Erythroblast (primary cell): ENCODE results near the gene EDDM13.
"Not testable (repeated sequence)": the region's sequence is repeated elsewhere in the genome, so short reads cannot be mapped to it uniquely, and the experiment has no call there.

Experiments used
- DNase-seq, 2 experiments: peaks; one replicate each; lab custom pipeline; 2025; lab: John Stamatoyannopoulos, UW
- GATA1 ChIP-seq: IDR thresholded peaks from 2 replicates; pipeline ENCODE4 v1.6.1; 2011; ENCODE audit warnings: low read depth, mild to moderate bottlenecking, control low read depth, low read length, moderate library complexity
- POLR2A ChIP-seq: IDR thresholded peaks from 2 replicates; pipeline ENCODE4 v1.6.1; 2011; ENCODE audit warnings: mild to moderate bottlenecking, low read length

EDDM13 gene

GRCh38 chr19:56321989-56322440 lies 49.5 kb downstream of the EDDM13 start:
- peak; percentile 84 for TF ChIP-seq POLR2A
- TF ChIP-seq GATA1, result no peak
- DNase-seq, result peak; percentile 83 to 84

- TF ChIP-seq GATA1, result no peak
- no peak for TF ChIP-seq POLR2A
- DNase-seq, result no peak
Measured at GRCh38 chr19:56324436-56324835, 51.9 kb downstream of the EDDM13 start.

- TF ChIP-seq GATA1 (no peak), POLR2A (no peak)
- no peak for DNase-seq
Measured at GRCh38 chr19:56332695-56333094, 60.1 kb downstream of the EDDM13 start.

GRCh38 chr19:56333506-56333905 lies 61.0 kb downstream of the EDDM13 start:
- DNase-seq, result peak; percentile 75 to 86
- TF ChIP-seq GATA1 (no peak), POLR2A (no peak)

- not testable (repeated sequence) for DNase-seq
Measured at GRCh38 chr19:56335371-56335770, 62.8 kb downstream of the EDDM13 start.

GRCh38 chr19:56337077-56337476 lies 64.5 kb downstream of the EDDM13 start:
- DNase-seq, result not testable (repeated sequence)

- not testable (repeated sequence) for DNase-seq
Measured at GRCh38 chr19:56339031-56339430, 66.5 kb downstream of the EDDM13 start.

GRCh38 chr19:56341948-56342347 lies 69.4 kb downstream of the EDDM13 start:
- DNase-seq, result peak in 1 of 2 experiments; percentile 9
- no peak for TF ChIP-seq POLR2A
- TF ChIP-seq GATA1, result no peak

GRCh38 chr19:56347163-56347778 lies 74.7 kb downstream of the EDDM13 start:
- peak in 1 of 2 experiments; percentile 30 for DNase-seq
- TF ChIP-seq GATA1, result no peak
- TF ChIP-seq POLR2A, result no peak

- DNase-seq, result peak; percentile 53 to 60
- no peak for TF ChIP-seq GATA1
- TF ChIP-seq POLR2A, result no peak
Measured at GRCh38 chr19:56348289-56348877, 75.8 kb downstream of the EDDM13 start.

- TF ChIP-seq GATA1, result no peak
- no peak for TF ChIP-seq POLR2A
- peak; percentile 74 to 80 for DNase-seq
Measured at GRCh38 chr19:56350416-56351045, 78.0 kb downstream of the EDDM13 start.

GRCh38 chr19:56351208-56351607 lies 78.7 kb downstream of the EDDM13 start:
- DNase-seq, result no peak
- no peak for TF ChIP-seq GATA1
- no peak for TF ChIP-seq POLR2A

GRCh38 chr19:56355517-56355916 lies 83.0 kb downstream of the EDDM13 start:
- TF ChIP-seq POLR2A (no peak), GATA1 (no peak)

GRCh38 chr19:56356944-56357343 lies 84.4 kb downstream of the EDDM13 start:
- TF ChIP-seq GATA1, result no peak
- TF ChIP-seq POLR2A, result no peak
- no peak for DNase-seq

More at GRCh38 chr19:56355517-56355916, 83.0 kb downstream of the EDDM13 start:
- no peak for DNase-seq
